K562 (cell line): Measurements from ENCODE around the gene HOXD4. TPM values are rescaled to one million over a fixed set of nuclear protein-coding genes. Genes with fewer than 3 reads are reported as not detected.

Experiments
- CHD7 ChIP-seq: fragments of 200-600 bp; sonication (generic); IDR thresholded peaks from one replicate; pipeline ENCODE4 v1.6.1; 2012; ENCODE audit warnings: mild to moderate bottlenecking, low read depth, low read length, inconsistent platforms
- HSF4 ChIP-seq: fragments of 250-450 bp; sonication (Bioruptor Pico); IDR thresholded peaks from 2 replicates; pipeline ENCODE4 v2.1.2; 2022; ENCODE audit warnings: mild to moderate bottlenecking, moderate library complexity, borderline replicate concordance
- REST ChIP-seq, 2 experiments: fragments of 450-650 bp; formaldehyde crosslinking in 1 of 2; IDR thresholded peaks; 2 replicates each; pipeline versions ENCODE4 v1.4.0 to v1.6.1; 2014 to 2020; ENCODE audit warnings: mild to moderate bottlenecking in 2 of 2, borderline replicate concordance in 1 of 2, low read depth in 1 of 2
- SMAD2 ChIP-seq: fragments of 150-350 bp; IDR thresholded peaks from 2 replicates; pipeline ENCODE4 v1.6.1; 2014; ENCODE audit warnings: low read depth, mild to moderate bottlenecking, low read length
- THAP7 ChIP-seq: fragments of 250-450 bp; sonication (Bioruptor Pico); IDR thresholded peaks from 2 replicates; pipeline ENCODE4 v1.5.0; 2021
- polyA plus RNA-seq, 8 experiments: library from polyadenylated mRNA; depleted of rRNA in 4 of 8; stranded (reverse) in 5 of 8; unstranded in 3 of 8; fragments of >200 nt; fragmentation: Nextera tagmentation in 2 of 8; fragmentation: Illumina TruSeq in 1 of 8; extraction: Ambion mirVana in 2 of 8; extraction: Trizol in 1 of 8; gene quantifications; 2 replicates each; pipeline versions ENCODE4 v1.2.1 to v1.2.3, GENCODE V29; 2011 to 2014; ENCODE audit warnings: inconsistent platforms in 1 of 8, missing spikeins in 1 of 8
- total RNA-seq, 7 experiments: library from RNA; depleted of rRNA in 6 of 7; stranded (reverse); fragments of >200 nt in 6 of 7; fragmentation: Illumina TruSeq in 2 of 7; extraction: Trizol in 2 of 7; gene quantifications; 2 replicates each; pipeline versions ENCODE4 v1.2.1 to v1.2.3, GENCODE V29; 2011 to 2021; ENCODE audit warnings: low replicate concordance in 1 of 7

HOXD4 gene
- total and polyA plus RNA-seq, 9 of the 15 experiments (the other 6 are each of a cell fraction or from before 2014, with no cell fraction given) = not detected

GRCh38 chr2:176140513-176141317, 10.6 kb upstream of the HOXD4 start (continued):
- TF ChIP-seq REST (IDR thresholded peaks at IDR 0.05; ENCODE audit: borderline replicate concordance) (peak; percentile 91), REST (CRISPR knock-in tag; IDR thresholded peaks at IDR 0.05; ENCODE audit: low read depth) (no peak), HSF4 (CRISPR knock-in tag) (no peak), SMAD2 (no peak), CHD7 (no peak), THAP7 (CRISPR knock-in tag) (no peak)
